CD8-positive, alpha-beta memory T cell (primary cell): ENCODE results near the gene EIF1AD. TPM values are rescaled to one million over a fixed set of nuclear protein-coding genes. Genes with fewer than 3 reads are reported as not detected.

ENCODE experiments used
- CTCF ChIA-PET: fragments of 350-600 bp; sonication (Branson Sonifier 250); formaldehyde crosslinking; loops from one replicate; lab custom pipeline; 2021; ENCODE audit warnings: antibody characterized with exemption; lab: Charles Lee
- POLR2A ChIA-PET: fragments of 350-600 bp; sonication (Branson Sonifier 250); formaldehyde crosslinking; loops from one replicate; lab custom pipeline; 2021; ENCODE audit warnings: antibody characterized with exemption; lab: Charles Lee
- DNase-seq, 5 donors: peaks; one replicate each; pipeline versions ENCODE4 v3.0.0 to v3.0.0-alpha.2; 2020 to 2022; ENCODE audit warnings: mixed read lengths in 1 of 5
- H3K27ac ChIP-seq: one replicate; pipeline ENCODE4 v1.7.0; 2013; ENCODE audit warnings: low read depth, mild to moderate bottlenecking, low read length, moderate library complexity
- H3K27me3 ChIP-seq: 2 replicates; pipeline ENCODE4 v1.7.0; 2013; ENCODE audit warnings: low read length, mild to moderate bottlenecking; ENCODE audit not compliant: insufficient read depth, poor library complexity, severe bottlenecking
- H3K36me3 ChIP-seq: 2 replicates; pipeline ENCODE4 v1.7.0; 2013; ENCODE audit warnings: mild to moderate bottlenecking, low read length, moderate library complexity; ENCODE audit not compliant: insufficient read depth
- H3K4me1 ChIP-seq: 2 replicates; pipeline ENCODE4 v1.7.0; 2013; ENCODE audit warnings: mild to moderate bottlenecking, low read length, moderate library complexity; ENCODE audit not compliant: insufficient read depth
- H3K4me3 ChIP-seq: 2 replicates; pipeline ENCODE4 v1.7.0; 2013; ENCODE audit warnings: mild to moderate bottlenecking, low read length
- H3K9me3 ChIP-seq: 2 replicates; pipeline ENCODE4 v1.7.0; 2013; ENCODE audit warnings: mild to moderate bottlenecking, low read length
- H3K27ac Mint-ChIP-seq, 8 donors: one replicate each; pipeline ENCODE4 v1.8.0; 2020 to 2021; ENCODE audit warnings: mixed read lengths in 8 of 8, mild to moderate bottlenecking in 6 of 8, inconsistent platforms in 3 of 8, moderate library complexity in 3 of 8
- H3K27me3 Mint-ChIP-seq, 2 donors: one replicate each; pipeline ENCODE4 v1.8.0; 2020 to 2021; ENCODE audit warnings: mixed read lengths in 2 of 2, mild to moderate bottlenecking in 1 of 2, moderate library complexity in 1 of 2
- H3K36me3 Mint-ChIP-seq, 3 donors: one replicate each; pipeline ENCODE4 v1.8.0; 2020 to 2021; ENCODE audit warnings: mixed read lengths in 3 of 3, inconsistent platforms in 1 of 3, mild to moderate bottlenecking in 1 of 3
- H3K4me1 Mint-ChIP-seq, 3 donors: one replicate each; pipeline ENCODE4 v1.8.0; 2020 to 2021; ENCODE audit warnings: mixed read lengths in 3 of 3, inconsistent platforms in 1 of 3, mild to moderate bottlenecking in 1 of 3
- H3K4me3 Mint-ChIP-seq, 7 donors: one replicate each; pipeline ENCODE4 v1.8.0; 2020 to 2021; ENCODE audit warnings: mixed read lengths in 7 of 7, mild to moderate bottlenecking in 6 of 7, moderate library complexity in 4 of 7, inconsistent platforms in 2 of 7
- H3K9me3 Mint-ChIP-seq, 5 donors: one replicate each; pipeline ENCODE4 v1.8.0; 2020 to 2022; ENCODE audit warnings: mixed read lengths in 5 of 5, mild to moderate bottlenecking in 3 of 5, moderate library complexity in 2 of 5, inconsistent platforms in 1 of 5
- polyA plus RNA-seq: library from polyadenylated mRNA; unstranded; fragments of 300-500 nt; fragmentation: Illumina TruSeq; gene quantifications from one replicate; pipeline ENCODE4 v1.2.3, GENCODE V29; 2021
- total RNA-seq, 2 experiments: library from RNA; stranded (reverse); gene quantifications; one replicate each; pipeline ENCODE4 v1.2.3, GENCODE V29; 2021

The EIF1AD gene
- total and polyA plus RNA-seq, 3 experiments from 2014 or later: 16.1 to 81.3 (median 81.2) TPM

DNA sequence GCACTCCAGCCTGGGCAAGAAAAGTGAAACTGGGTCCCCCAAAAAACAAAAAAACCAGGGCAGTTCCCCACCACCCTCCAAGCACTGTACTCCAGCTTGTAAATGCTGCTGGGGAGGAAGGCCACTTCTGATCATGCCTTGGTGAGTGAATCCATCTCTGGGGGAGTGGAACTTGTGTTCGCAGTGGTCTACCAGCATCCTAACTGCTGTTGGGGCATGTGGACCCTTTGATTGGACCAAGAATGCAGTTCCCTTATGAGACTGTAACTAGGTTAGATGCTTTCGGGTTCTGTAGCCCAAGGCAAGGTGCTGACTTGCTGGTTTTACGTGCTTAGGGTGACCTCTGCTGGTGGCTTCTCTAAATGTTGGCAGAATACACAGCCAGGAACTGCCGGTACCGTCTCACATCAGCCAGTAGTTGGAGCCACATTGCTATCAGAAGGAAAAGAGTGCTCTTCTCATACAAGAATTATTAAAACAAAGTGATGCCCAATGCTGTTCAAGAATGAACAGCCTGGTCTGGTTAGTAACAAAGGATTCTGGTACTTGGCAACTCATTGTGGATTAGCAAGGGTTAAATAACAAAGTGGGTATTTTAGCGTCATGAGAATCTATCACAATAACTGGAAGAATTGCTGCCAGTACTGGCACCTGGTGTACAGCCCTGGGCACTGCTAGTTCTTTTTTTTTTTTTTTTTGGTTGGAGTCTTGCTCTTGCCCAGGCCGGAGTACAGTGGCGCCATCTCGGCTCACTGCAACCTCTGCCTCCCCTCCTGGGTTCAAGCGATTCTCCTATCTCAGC lies 13.0 kb downstream of the EIF1AD start:
- H3K4me1 Mint-ChIP-seq: peaks cover 5 to 7% (median 6%) of the 10 kb centered on the region in 3 donors
- Histone ChIP-seq H3K4me3 (no peak overlapping the region), H3K27ac (no peak overlapping the region), H3K36me3 (no peaks in the 10 kb centered on the region), H3K4me1 (no peaks in the 10 kb centered on the region), H3K27me3 (no peaks in the 10 kb centered on the region), H3K9me3 (no peaks in the 10 kb centered on the region)
- H3K27me3 Mint-ChIP-seq: no peaks in the 10 kb centered on the region
- peak overlapping the region in 5 of 8 donors; percentile 37 to 90 (median 74) for H3K27ac Mint-ChIP-seq
- CTCF ChIA-PET: interaction anchor here (0.7 to 7.9 kb wide), 10 partner anchors 33 to 277 kb away, joined by 3 to 87 read pairs (median 4); partner anchors contain the start of genes AP5B1, CCDC85B, FIBP and FOSL1
- no peak overlapping the region for H3K4me3 Mint-ChIP-seq
- peaks cover 0 to 5% (median 1%) of the 10 kb centered on the region in 3 donors for H3K36me3 Mint-ChIP-seq
- peak; percentile 80 to 92 (median 89) for DNase-seq
- H3K9me3 Mint-ChIP-seq: no peaks in the 10 kb centered on the region
- POLR2A ChIA-PET: interaction anchor here (0.6 to 0.7 kb wide), 2 partner anchors 126 to 336 kb away, joined by 3 to 4 read pairs; no protein-coding TSS in a partner anchor

DNA sequence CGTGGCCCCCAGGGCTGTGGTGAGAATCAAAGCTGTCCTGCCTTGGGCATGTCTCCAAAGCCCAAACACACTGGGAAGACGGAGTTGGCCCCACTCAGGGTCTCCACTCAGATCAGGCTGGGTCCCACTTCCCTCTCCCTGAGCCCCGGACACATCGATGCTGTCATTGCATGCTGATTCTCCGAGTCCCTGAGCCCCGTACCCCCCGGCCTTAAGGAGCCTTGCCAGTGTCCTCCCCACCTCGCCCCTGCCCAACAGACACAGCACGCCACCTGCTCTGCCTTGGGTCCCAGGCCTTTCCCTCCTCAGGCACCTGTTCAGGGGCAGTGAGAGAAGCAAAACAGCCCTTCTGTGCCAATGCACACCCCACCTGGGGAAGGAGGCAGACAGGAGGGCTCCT lies 14.6 kb downstream of the EIF1AD start:
- no peak for DNase-seq
- Histone ChIP-seq H3K4me3 (no peak overlapping the region), H3K4me1 (no peaks in the 10 kb centered on the region), H3K27ac (no peak overlapping the region), H3K9me3 (no peaks in the 10 kb centered on the region), H3K27me3 (no peaks in the 10 kb centered on the region), H3K36me3 (no peaks in the 10 kb centered on the region)
- Mint-ChIP-seq H3K4me1 (peaks cover 5 to 7% (median 6%) of the 10 kb centered on the region in 3 donors), H3K27ac (no peak overlapping the region), H3K36me3 (peaks cover 0 to 5% (median 1%) of the 10 kb centered on the region in 3 donors), H3K9me3 (no peaks in the 10 kb centered on the region), H3K27me3 (no peaks in the 10 kb centered on the region), H3K4me3 (no peak overlapping the region)
- ChIA-PET CTCF (interaction anchor here (7.9 kb wide), 1 partner anchor 100 kb away, joined by 87 read pairs; the partner anchor contains the start of genes CCDC85B and FIBP), POLR2A (no interaction called here)

DNA sequence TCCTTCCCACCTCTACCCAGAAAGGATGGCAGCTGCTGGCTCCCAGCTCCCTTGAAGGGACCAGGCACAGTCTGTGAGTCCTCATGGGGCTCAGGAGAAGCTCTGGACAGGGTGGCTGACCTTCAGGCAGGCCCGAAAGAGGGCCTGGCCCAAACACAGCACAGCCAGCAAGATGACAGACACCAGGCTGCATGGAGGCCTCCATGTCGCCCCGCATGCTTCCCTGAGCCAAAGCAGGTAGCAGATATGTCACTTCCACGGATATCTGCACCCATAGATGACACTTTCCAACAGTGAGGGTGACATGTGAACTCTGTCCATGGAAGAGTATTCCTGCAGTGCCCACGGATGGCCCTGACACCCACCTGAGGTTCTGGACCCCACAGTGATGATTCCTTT lies 18.4 kb downstream of the EIF1AD start:
- no peaks in the 10 kb centered on the region for H3K27me3 ChIP-seq
- CTCF ChIA-PET: interaction anchor here (0.6 to 2.5 kb wide), 3 partner anchors 39 to 124 kb away, joined by 3 to 6 read pairs (median 3); partner anchors contain the start of genes CCDC85B and MUS81
- Mint-ChIP-seq H3K4me1 (no peaks in the 10 kb centered on the region), H3K9me3 (no peaks in the 10 kb centered on the region), H3K27ac (no peak overlapping the region), H3K27me3 (no peaks in the 10 kb centered on the region), H3K36me3 (peaks cover 0 to 14% (median 3%) of the 10 kb centered on the region in 3 donors), H3K4me3 (no peak overlapping the region)
- no peaks in the 10 kb centered on the region for H3K9me3 ChIP-seq
- H3K4me1 ChIP-seq: no peaks in the 10 kb centered on the region
- H3K27ac ChIP-seq: no peak overlapping the region
- H3K36me3 ChIP-seq: no peaks in the 10 kb centered on the region
- no peak for DNase-seq
- no peak overlapping the region for H3K4me3 ChIP-seq
- POLR2A ChIA-PET: no interaction called here

DNA sequence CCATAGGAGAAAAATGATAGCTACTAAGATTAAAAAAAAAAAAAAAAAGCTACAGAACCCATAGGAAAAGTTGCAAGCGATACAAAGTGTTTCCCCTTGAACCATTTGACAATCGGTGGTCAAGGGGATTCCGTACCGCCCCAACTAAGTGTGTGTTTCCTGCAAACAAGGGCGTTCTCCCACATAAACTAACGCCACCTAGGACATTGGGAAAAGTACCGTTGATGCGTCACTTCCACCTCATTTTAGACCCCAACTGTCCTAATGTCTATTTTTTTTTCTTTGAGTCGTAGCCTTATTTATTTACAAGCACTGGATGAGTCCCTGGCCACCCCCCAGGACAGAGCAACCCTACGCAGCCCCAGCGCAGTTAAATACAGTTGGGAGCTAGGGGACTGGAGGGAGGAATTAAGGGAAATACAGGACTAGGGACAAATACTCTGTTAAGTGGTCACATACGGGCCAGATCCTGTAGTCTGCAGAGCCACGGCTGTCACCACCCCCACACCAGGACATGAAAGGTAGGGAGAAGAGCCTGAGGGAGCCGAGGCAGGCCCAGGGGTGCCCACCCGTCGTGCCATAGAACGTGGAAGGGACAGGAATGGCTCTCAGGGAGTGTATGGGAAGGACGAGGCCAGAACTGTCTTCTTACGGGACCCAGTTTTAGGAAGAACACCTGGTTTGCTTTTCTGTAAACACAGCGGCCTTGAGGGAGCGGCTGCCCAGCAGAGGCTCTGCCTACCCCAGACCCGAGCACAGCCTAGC lies 19.0 kb downstream of the EIF1AD start:
- peak overlapping the region in 1 of 8 donors; percentile 50 for H3K27ac Mint-ChIP-seq
- no peaks in the 10 kb centered on the region for H3K4me1 Mint-ChIP-seq
- H3K27ac ChIP-seq: no peak overlapping the region
- no peaks in the 10 kb centered on the region for H3K4me1 ChIP-seq
- no peak for DNase-seq
- peaks cover 0 to 20% (median 3%) of the 10 kb centered on the region in 3 donors for H3K36me3 Mint-ChIP-seq
- no peak overlapping the region for H3K4me3 ChIP-seq
- ChIA-PET POLR2A (interaction anchor here (0.6 kb wide), 1 partner anchor 99 kb away, joined by 6 read pairs; no protein-coding TSS in a partner anchor), CTCF (interaction anchor here (0.6 to 2.5 kb wide), 3 partner anchors 39 to 123 kb away, joined by 3 to 6 read pairs (median 3); partner anchors contain the start of genes CCDC85B and MUS81)
- H3K27me3 Mint-ChIP-seq: no peaks in the 10 kb centered on the region
- H3K27me3 ChIP-seq: no peaks in the 10 kb centered on the region
- H3K9me3 ChIP-seq: no peaks in the 10 kb centered on the region
- no peaks in the 10 kb centered on the region for H3K36me3 ChIP-seq
- no peaks in the 10 kb centered on the region for H3K9me3 Mint-ChIP-seq
- H3K4me3 Mint-ChIP-seq: no peak overlapping the region

DNA sequence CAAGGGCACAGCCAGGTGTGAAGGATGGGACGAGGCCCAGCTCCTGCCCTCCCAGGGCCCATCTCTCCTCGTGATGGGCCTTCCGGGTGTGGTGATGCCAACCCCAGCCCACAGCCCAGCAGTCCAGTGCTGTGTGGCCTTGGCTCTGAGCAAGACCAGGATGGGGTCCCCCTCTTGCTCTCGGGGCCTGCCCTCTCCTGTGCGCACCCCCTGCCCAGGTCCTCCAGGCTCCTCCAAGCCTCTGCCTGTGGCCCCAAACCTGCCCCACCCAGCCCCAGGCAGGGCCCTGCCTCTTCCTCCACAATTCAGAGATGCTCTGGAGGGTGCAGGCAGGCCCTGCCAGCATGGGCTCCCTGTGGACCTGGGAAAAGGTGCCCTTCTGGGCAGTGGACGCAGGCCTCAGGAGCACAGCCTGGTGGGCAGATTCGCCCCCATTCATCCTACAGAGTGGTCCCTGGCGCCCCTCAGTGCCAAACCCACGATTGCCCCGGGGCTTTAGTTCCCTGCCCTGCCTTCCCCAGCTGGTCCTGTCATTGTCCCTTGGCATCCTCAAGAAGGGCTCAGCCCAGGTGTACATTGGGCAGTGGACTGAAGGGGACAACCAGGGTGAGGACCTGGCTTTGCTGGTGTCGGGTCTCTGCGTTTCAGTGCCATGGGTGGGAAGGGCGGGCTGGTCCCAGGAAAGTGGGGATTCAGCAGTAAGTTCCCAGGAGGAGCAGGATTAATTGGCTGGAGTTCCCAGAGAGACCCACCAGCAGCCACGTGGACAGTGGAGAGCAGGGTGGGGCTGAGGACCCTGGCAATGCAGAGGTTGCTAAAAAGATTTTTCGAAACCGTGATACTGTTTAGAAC lies 19.8 kb downstream of the EIF1AD start:
- no peaks in the 10 kb centered on the region for H3K4me1 ChIP-seq
- POLR2A ChIA-PET: interaction anchor here (0.6 kb wide), 1 partner anchor 98 kb away, joined by 6 read pairs; no protein-coding TSS in a partner anchor

DNA sequence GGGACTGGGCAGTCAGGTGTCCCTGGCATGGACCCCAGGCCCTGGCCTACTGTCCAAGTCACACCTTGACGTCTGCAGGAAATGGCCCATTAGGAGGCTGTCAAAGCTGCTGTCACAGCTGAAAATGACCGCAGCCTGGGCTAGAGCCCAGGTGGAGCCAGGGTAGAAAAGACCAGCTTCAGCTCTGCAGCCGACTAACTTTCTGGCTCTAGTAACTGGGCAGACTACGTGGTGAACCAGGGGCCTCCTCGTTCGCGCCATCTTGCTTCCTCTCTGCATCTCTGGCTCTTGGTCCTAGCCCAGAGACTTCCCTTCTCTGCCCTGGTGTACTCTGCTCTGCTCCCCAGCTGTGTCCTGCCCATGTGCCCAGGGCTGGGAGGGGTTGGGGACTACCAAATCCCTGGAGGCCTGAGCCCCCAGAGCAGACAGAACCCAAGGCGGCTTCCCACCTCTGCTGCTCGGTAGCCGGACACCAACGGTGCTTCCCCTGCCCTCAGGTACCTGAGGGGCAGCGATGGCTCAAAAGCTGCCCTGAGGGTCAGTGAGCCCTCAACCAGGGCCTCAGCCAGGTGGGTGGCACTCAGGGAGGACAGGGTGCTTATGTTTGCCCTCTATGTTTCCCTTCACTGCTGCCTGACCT lies 20.7 kb downstream of the EIF1AD start:
- Histone ChIP-seq H3K36me3 (no peaks in the 10 kb centered on the region), H3K9me3 (no peaks in the 10 kb centered on the region), H3K4me3 (no peak overlapping the region), H3K27me3 (no peaks in the 10 kb centered on the region), H3K4me1 (no peaks in the 10 kb centered on the region), H3K27ac (no peak overlapping the region)
- Mint-ChIP-seq H3K36me3 (peaks cover 0 to 36% (median 3%) of the 10 kb centered on the region in 3 donors), H3K27ac (no peak overlapping the region), H3K4me3 (no peak overlapping the region), H3K27me3 (no peaks in the 10 kb centered on the region), H3K4me1 (no peaks in the 10 kb centered on the region), H3K9me3 (no peaks in the 10 kb centered on the region)
- ChIA-PET POLR2A (no interaction called here), CTCF (interaction anchor here (0.7 to 1.9 kb wide), 2 partner anchors 41 to 93 kb away, joined by 3 to 4 read pairs; partner anchors contain the start of gene FIBP)
- DNase-seq: no peak

More for the DNA sequence above, 19.8 kb downstream of the EIF1AD start:
- DNase-seq: no peak
- no peaks in the 10 kb centered on the region for H3K9me3 Mint-ChIP-seq
- H3K27me3 ChIP-seq: no peaks in the 10 kb centered on the region
- no peaks in the 10 kb centered on the region for H3K4me1 Mint-ChIP-seq
- CTCF ChIA-PET: interaction anchor here (0.9 to 1.9 kb wide), 2 partner anchors 40 to 94 kb away, joined by 3 to 4 read pairs; partner anchors contain the start of gene FIBP
- no peaks in the 10 kb centered on the region for H3K9me3 ChIP-seq
- no peaks in the 10 kb centered on the region for H3K36me3 ChIP-seq
- H3K36me3 Mint-ChIP-seq: peaks cover 0 to 27% (median 3%) of the 10 kb centered on the region in 3 donors
- no peaks in the 10 kb centered on the region for H3K27me3 Mint-ChIP-seq
- no peak overlapping the region for H3K27ac ChIP-seq
- H3K4me3 Mint-ChIP-seq: no peak overlapping the region
- no peak overlapping the region for H3K4me3 ChIP-seq
- peak overlapping the region in 1 of 8 donors; percentile 26 for H3K27ac Mint-ChIP-seq
